Neural progenitor cell (in vitro differentiated cells): Measurements from ENCODE around the gene HSPA12A. TPM values are rescaled to one million over a fixed set of nuclear protein-coding genes. Genes with fewer than 3 reads are reported as not detected.

ENCODE experiments used
- DNase-seq: peaks from one replicate; pipeline ENCODE4 v3.0.0-alpha.2; 2016; ENCODE audit warnings: low spot score
- H2AFZ ChIP-seq: fragments of 200-600 bp; sonication (generic); replicated peaks from 2 replicates; pipeline ENCODE4 v1.6.1; 2016; ENCODE audit warnings: antibody characterized with exemption
- H3F3A ChIP-seq: fragments of 200-600 bp; sonication (generic); 2 replicates; pipeline ENCODE4 v1.6.1; 2016; ENCODE audit warnings: antibody characterized with exemption, low read depth
- H3K27ac ChIP-seq: fragments of 200-600 bp; sonication (generic); 2 replicates; pipeline ENCODE4 v1.5.1; 2016; ENCODE audit warnings: mild to moderate bottlenecking
- H3K27me3 ChIP-seq: fragments of 200-600 bp; sonication (generic); 2 replicates; pipeline ENCODE4 v1.6.1; 2016; ENCODE audit warnings: mild to moderate bottlenecking, moderate library complexity
- H3K36me3 ChIP-seq: fragments of 200-600 bp; sonication (generic); 2 replicates; pipeline ENCODE4 v1.5.1; 2016
- H3K4me1 ChIP-seq: fragments of 200-600 bp; sonication (generic); 2 replicates; pipeline ENCODE4 v1.6.1; 2016; ENCODE audit warnings: mixed run types
- H3K4me2 ChIP-seq: fragments of 200-600 bp; sonication (generic); 2 replicates; pipeline ENCODE4 v1.6.1; 2016
- H3K4me3 ChIP-seq: fragments of 200-600 bp; sonication (generic); 2 replicates; pipeline ENCODE4 v1.5.1; 2016
- H3K79me2 ChIP-seq: fragments of 200-600 bp; sonication (generic); 2 replicates; pipeline ENCODE4 v1.6.1; 2016; ENCODE audit warnings: low read depth
- H3K9ac ChIP-seq: fragments of 200-600 bp; sonication (generic); 2 replicates; pipeline ENCODE4 v1.6.1; 2016
- H3K9me3 ChIP-seq: fragments of 200-600 bp; sonication (generic); 2 replicates; pipeline ENCODE4 v1.5.1; 2016; ENCODE audit warnings: low read depth
- H4K20me1 ChIP-seq: fragments of 200-600 bp; sonication (generic); 2 replicates; pipeline ENCODE4 v1.6.1; 2016; ENCODE audit warnings: low read depth
- H3K27ac Mint-ChIP-seq: 3 replicates; pipeline ENCODE4 v1.8.0; 2021; ENCODE audit warnings: mixed read lengths
- H3K27me3 Mint-ChIP-seq: 2 replicates; pipeline ENCODE4 v1.8.0; 2022; ENCODE audit warnings: low read depth, mild to moderate bottlenecking, inconsistent platforms, moderate library complexity, mixed read lengths; ENCODE audit not compliant: insufficient read depth
- H3K36me3 Mint-ChIP-seq: 3 replicates; pipeline ENCODE4 v1.8.0; 2021; ENCODE audit warnings: mixed read lengths
- H3K4me1 Mint-ChIP-seq: 3 replicates; pipeline ENCODE4 v1.8.0; 2021; ENCODE audit warnings: mixed read lengths
- H3K4me3 Mint-ChIP-seq: 3 replicates; pipeline ENCODE4 v1.8.0; 2021; ENCODE audit warnings: mild to moderate bottlenecking, moderate library complexity, mixed read lengths
- H3K9me3 Mint-ChIP-seq: 3 replicates; pipeline ENCODE4 v1.8.0; 2020; ENCODE audit warnings: mixed read lengths
- EZH2 ChIP-seq: fragments of 200-600 bp; sonication (generic); IDR thresholded peaks from 2 replicates; pipeline ENCODE4 v1.6.1; 2017; ENCODE audit warnings: antibody characterized with exemption, mild to moderate bottlenecking, moderate library complexity
- EZH2phosphoT487 ChIP-seq: fragments of 200-600 bp; sonication (generic); IDR thresholded peaks from 2 replicates; pipeline ENCODE4 v1.6.1; 2017; ENCODE audit warnings: antibody characterized with exemption
- total RNA-seq: library from RNA; depleted of rRNA; stranded (reverse); fragments of >200 nt; gene quantifications from 2 replicates; pipeline ENCODE4 v1.2.3, GENCODE V29; 2015; ENCODE audit warnings: low replicate concordance
- TF ChIP-seq, protein P1 (sequence below): fragments of 200-600 bp; sonication (generic); IDR thresholded peaks from 2 replicates; pipeline ENCODE4 v1.5.1; 2017; ENCODE audit warnings: antibody characterized with exemption, mild to moderate bottlenecking

The HSPA12A gene
- total RNA-seq, 1 donor from 2014 or later: 5.6 TPM

DNA sequence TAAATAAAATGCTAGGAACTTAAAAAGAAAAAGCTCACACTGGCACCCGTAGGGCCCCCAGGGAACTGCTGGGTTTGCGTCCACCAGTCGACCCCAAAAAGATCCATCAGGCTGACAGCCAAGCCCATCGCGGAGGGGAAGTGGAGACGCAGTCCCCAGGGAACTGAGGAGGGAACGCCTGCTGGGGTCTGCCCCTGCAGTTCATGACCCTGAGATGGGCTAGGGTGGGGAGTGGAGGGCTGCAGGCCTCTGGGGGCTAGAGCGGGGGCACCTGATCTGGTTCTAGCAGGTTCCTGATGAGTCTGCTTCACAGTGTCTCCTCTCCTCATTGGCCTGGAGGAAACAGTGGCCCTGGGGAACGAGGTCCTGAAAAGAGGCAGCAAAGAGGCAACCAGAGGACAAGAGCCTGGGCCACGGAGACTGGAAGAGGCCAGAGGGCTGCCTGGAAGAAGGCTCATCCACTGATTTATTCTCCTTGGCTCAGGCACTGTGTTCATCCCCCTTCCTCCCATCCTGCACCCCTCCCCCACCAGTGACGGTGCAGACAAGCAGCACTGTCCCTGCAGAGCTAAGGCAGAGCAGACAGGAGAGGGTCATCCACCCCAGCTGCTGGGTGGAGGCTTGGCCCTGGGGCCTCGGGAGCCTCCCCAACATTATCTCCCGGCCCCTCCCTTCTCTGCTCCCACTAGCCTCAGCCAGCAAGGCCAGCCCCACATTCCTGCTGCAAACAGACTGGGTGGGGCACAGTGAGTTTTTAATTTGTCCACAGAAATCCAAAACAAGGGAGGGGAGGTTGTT lies 24.7 kb upstream of the HSPA12A start:
- DNase-seq: no peak
- peak overlapping the region; percentile 44 for H2AFZ ChIP-seq

DNA sequence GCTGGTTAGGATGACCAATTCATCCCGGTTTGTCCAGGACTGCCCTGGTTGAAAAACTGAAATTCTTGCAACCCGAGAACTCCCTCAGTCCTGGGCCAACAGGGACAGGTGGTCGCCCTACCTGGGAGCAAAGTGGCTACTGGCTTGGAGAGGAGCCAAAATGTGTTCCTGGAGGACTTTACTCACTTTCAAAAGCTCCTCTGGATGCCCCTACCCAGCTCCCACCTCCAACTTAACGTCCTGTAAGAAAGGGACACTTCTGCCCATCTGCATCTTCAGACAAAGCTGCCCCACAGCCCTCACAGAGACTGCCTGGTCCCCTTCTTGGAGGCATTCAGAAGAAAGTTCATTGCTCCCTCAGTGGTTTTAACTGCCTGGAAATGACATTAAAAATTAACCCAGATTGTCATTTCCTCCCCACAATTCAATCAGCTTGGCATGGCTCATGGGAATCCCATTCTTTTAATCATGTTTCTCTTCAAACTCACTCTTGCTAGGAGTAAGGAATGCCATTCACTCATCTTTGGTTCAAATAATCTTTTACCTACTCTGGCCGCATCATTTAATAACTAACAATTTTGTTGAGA lies 24.0 kb upstream of the HSPA12A start:
- no peak for TF ChIP-seq EZH2
- TF ChIP-seq EZH2phosphoT487: no peak
- TF ChIP-seq, protein P1, sequence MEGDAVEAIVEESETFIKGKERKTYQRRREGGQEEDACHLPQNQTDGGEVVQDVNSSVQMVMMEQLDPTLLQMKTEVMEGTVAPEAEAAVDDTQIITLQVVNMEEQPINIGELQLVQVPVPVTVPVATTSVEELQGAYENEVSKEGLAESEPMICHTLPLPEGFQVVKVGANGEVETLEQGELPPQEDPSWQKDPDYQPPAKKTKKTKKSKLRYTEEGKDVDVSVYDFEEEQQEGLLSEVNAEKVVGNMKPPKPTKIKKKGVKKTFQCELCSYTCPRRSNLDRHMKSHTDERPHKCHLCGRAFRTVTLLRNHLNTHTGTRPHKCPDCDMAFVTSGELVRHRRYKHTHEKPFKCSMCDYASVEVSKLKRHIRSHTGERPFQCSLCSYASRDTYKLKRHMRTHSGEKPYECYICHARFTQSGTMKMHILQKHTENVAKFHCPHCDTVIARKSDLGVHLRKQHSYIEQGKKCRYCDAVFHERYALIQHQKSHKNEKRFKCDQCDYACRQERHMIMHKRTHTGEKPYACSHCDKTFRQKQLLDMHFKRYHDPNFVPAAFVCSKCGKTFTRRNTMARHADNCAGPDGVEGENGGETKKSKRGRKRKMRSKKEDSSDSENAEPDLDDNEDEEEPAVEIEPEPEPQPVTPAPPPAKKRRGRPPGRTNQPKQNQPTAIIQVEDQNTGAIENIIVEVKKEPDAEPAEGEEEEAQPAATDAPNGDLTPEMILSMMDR: no peak
- peaks cover 25% of the 10 kb centered on the region for H3K4me1 Mint-ChIP-seq
- H3K36me3 Mint-ChIP-seq: no peaks in the 10 kb centered on the region
- no peak overlapping the region for H3K27ac Mint-ChIP-seq
- Histone ChIP-seq H4K20me1 (no peaks in the 10 kb centered on the region), H3K9ac (no peak overlapping the region), H3K4me1 (peaks cover 3% of the 10 kb centered on the region), H3F3A (no peaks in the 10 kb centered on the region), H3K79me2 (no peaks in the 10 kb centered on the region), H3K27ac (no peak overlapping the region), H3K4me2 (no peak overlapping the region), H2AFZ (no peak overlapping the region), H3K27me3 (no peaks in the 10 kb centered on the region), H3K36me3 (no peaks in the 10 kb centered on the region), H3K4me3 (no peak overlapping the region), H3K9me3 (peaks cover 7% of the 10 kb centered on the region)
- peaks cover 8% of the 10 kb centered on the region for H3K27me3 Mint-ChIP-seq
- no peak for DNase-seq
- peaks cover 9% of the 10 kb centered on the region for H3K9me3 Mint-ChIP-seq
- H3K4me3 Mint-ChIP-seq: no peak overlapping the region

More for the DNA sequence above, 24.7 kb upstream of the HSPA12A start:
- no peak for TF ChIP-seq EZH2
- TF ChIP-seq, protein P1: peak; percentile 4
- Mint-ChIP-seq H3K27me3 (peaks cover 7% of the 10 kb centered on the region), H3K4me3 (no peak overlapping the region), H3K4me1 (peaks cover 25% of the 10 kb centered on the region), H3K36me3 (no peaks in the 10 kb centered on the region), H3K9me3 (peaks cover 9% of the 10 kb centered on the region), H3K27ac (no peak overlapping the region)
- H3K79me2 ChIP-seq: no peaks in the 10 kb centered on the region
- no peaks in the 10 kb centered on the region for H3F3A ChIP-seq
- H3K4me2 ChIP-seq: no peak overlapping the region
- H3K36me3 ChIP-seq: no peaks in the 10 kb centered on the region
- H3K27me3 ChIP-seq: no peaks in the 10 kb centered on the region
- H4K20me1 ChIP-seq: no peaks in the 10 kb centered on the region
- no peak overlapping the region for H3K4me3 ChIP-seq
- no peak overlapping the region for H3K27ac ChIP-seq
- no peak overlapping the region for H3K9ac ChIP-seq
- peaks cover 3% of the 10 kb centered on the region for H3K4me1 ChIP-seq
- peaks cover 7% of the 10 kb centered on the region for H3K9me3 ChIP-seq

DNA sequence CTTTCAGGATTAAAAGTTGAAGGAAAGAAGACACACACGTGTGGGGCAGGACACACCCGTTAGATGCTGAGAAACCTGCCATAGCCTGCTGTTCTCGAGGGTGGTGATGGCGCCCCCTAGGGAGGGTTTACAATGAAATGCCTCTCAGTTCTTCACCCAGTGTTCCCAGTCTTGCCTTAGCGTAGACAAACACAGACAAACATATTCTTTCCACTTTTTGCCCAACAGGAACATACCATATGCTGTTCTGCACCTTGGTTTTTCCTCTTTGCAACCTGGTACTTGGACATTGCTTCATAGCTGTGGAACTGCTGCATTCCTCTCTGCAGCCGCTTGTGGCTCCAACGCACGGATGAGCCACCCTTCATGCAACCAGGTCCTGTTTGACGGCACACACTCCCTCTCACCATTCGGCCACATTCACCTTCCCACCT lies 23.3 kb upstream of the HSPA12A start:
- TF ChIP-seq, protein P1: peak; percentile 34
- TF ChIP-seq EZH2: no peak
- no peak overlapping the region for H3K9ac ChIP-seq
- H2AFZ ChIP-seq: no peak overlapping the region
- H3K4me3 ChIP-seq: no peak overlapping the region
- H3K4me1 ChIP-seq: peaks cover 3% of the 10 kb centered on the region
- no peaks in the 10 kb centered on the region for H4K20me1 ChIP-seq
- peaks cover 19% of the 10 kb centered on the region for H3K4me1 Mint-ChIP-seq
- H3K36me3 Mint-ChIP-seq: no peaks in the 10 kb centered on the region
- H3K4me2 ChIP-seq: no peak overlapping the region
- H3K36me3 ChIP-seq: no peaks in the 10 kb centered on the region
- H3K79me2 ChIP-seq: no peaks in the 10 kb centered on the region
- H3F3A ChIP-seq: no peaks in the 10 kb centered on the region
- H3K27ac ChIP-seq: no peak overlapping the region
- H3K27me3 ChIP-seq: no peaks in the 10 kb centered on the region
- peaks cover 8% of the 10 kb centered on the region for H3K27me3 Mint-ChIP-seq
- H3K4me3 Mint-ChIP-seq: no peak overlapping the region
- no peak overlapping the region for H3K27ac Mint-ChIP-seq
- peaks cover 9% of the 10 kb centered on the region for H3K9me3 Mint-ChIP-seq
- H3K9me3 ChIP-seq: peaks cover 7% of the 10 kb centered on the region
- DNase-seq: no peak
